Epithelial cell of prostate (primary cell): ENCODE results near the gene FREM1.
A peak's percentile ranks its signal among the peaks of the same experiment; 100 is the strongest.

ENCODE experiments used
- DNase-seq: peaks from one replicate; pipeline ENCODE4 v3.0.0-alpha.2; 2011; ENCODE audit warnings: low read depth, low spot score
- H3K27ac ChIP-seq: fragments of 450-650 bp; 2 replicates; pipeline ENCODE4 v1.5.1; 2017; ENCODE audit warnings: mild to moderate bottlenecking

Gene FREM1

GRCh38 chr9:14778565-14778964 lies 131.7 kb downstream of the FREM1 start:
- H3K27ac ChIP-seq, result no peak overlapping the region
- no peak for DNase-seq

GRCh38 chr9:14775917-14776316 lies 134.3 kb downstream of the FREM1 start:
- no peak for DNase-seq
- H3K27ac ChIP-seq, result no peak overlapping the region

GRCh38 chr9:14770592-14770991 lies 139.6 kb downstream of the FREM1 start:
- no peak for DNase-seq
- H3K27ac ChIP-seq, result no peak overlapping the region

GRCh38 chr9:14769230-14769571 lies 141.0 kb downstream of the FREM1 start:
- no peak overlapping the region for H3K27ac ChIP-seq
- DNase-seq, result no peak

- no peak for DNase-seq
- H3K27ac ChIP-seq, result no peak overlapping the region
Measured at GRCh38 chr9:14768405-14769229, 141.6 kb downstream of the FREM1 start.

- no peak for DNase-seq
Measured at GRCh38 chr9:14766299-14766698, 143.9 kb downstream of the FREM1 start.

GRCh38 chr9:14761584-14761983 lies 148.6 kb downstream of the FREM1 start:
- H3K27ac ChIP-seq, result no peak overlapping the region
- DNase-seq, result no peak

More at GRCh38 chr9:14766299-14766698, 143.9 kb downstream of the FREM1 start:
- H3K27ac ChIP-seq, result no peak overlapping the region

- no peak for DNase-seq
- H3K27ac ChIP-seq, result no peak overlapping the region
Measured at GRCh38 chr9:14760060-14760459, 150.2 kb downstream of the FREM1 start.

GRCh38 chr9:14756291-14756690 lies 153.9 kb downstream of the FREM1 start:
- no peak for DNase-seq
- no peak overlapping the region for H3K27ac ChIP-seq

- no peak overlapping the region for H3K27ac ChIP-seq
- DNase-seq, result no peak
Measured at GRCh38 chr9:14752871-14753270, 157.4 kb downstream of the FREM1 start.

- no peak overlapping the region for H3K27ac ChIP-seq
- DNase-seq, result no peak
Measured at GRCh38 chr9:14752271-14752670, 158.0 kb downstream of the FREM1 start.

GRCh38 chr9:14750821-14751220 lies 159.4 kb downstream of the FREM1 start:
- DNase-seq, result no peak
- no peak overlapping the region for H3K27ac ChIP-seq

GRCh38 chr9:14749741-14750211 lies 160.5 kb downstream of the FREM1 start:
- DNase-seq, result no peak
- H3K27ac ChIP-seq, result no peak overlapping the region

GRCh38 chr9:14748373-14748772 lies 161.9 kb downstream of the FREM1 start:
- DNase-seq, result no peak

GRCh38 chr9:14747111-14747510 lies 163.1 kb downstream of the FREM1 start:
- DNase-seq, result peak; percentile 88
- peak overlapping the region; percentile 67 for H3K27ac ChIP-seq

More at GRCh38 chr9:14748373-14748772, 161.9 kb downstream of the FREM1 start:
- H3K27ac ChIP-seq, result no peak overlapping the region

- peak overlapping the region; percentile 67 for H3K27ac ChIP-seq
- no peak for DNase-seq
Measured at GRCh38 chr9:14746626-14747025, 163.6 kb downstream of the FREM1 start.

- H3K27ac ChIP-seq, result no peak overlapping the region
- no peak for DNase-seq
Measured at GRCh38 chr9:14744768-14745167, 165.5 kb downstream of the FREM1 start.

- DNase-seq, result no peak
- no peak overlapping the region for H3K27ac ChIP-seq
Measured at GRCh38 chr9:14741369-14741768, 168.9 kb downstream of the FREM1 start.

- H3K27ac ChIP-seq, result no peak overlapping the region
- DNase-seq, result no peak
Measured at GRCh38 chr9:14733133-14733532, 177.1 kb downstream of the FREM1 start.

- no peak overlapping the region for H3K27ac ChIP-seq
- no peak for DNase-seq
Measured at GRCh38 chr9:14731294-14731981, 178.8 kb downstream of the FREM1 start.

GRCh38 chr9:14730461-14730898 lies 179.7 kb downstream of the FREM1 start:
- DNase-seq, result no peak
- H3K27ac ChIP-seq, result no peak overlapping the region
